HG03066 (cell line): Measurements from ENCODE around the gene YEATS2.

ENCODE experiments used
- ATAC-seq: cut with Tn5 transposase; IDR thresholded peaks from one replicate; pipeline ENCODE4 v1.9.1; 2021; ENCODE audit warnings: low read depth; ENCODE audit not compliant: unreplicated experiment

YEATS2 gene

GRCh38 chr3:183827809-183828537, 130.4 kb downstream of the YEATS2 start:
- ATAC-seq: no peak

- no peak for ATAC-seq
Observed at GRCh38 chr3:183828538-183828870, 130.9 kb downstream of the YEATS2 start.

- ATAC-seq: no peak
Observed at GRCh38 chr3:183829466-183829865, 131.9 kb downstream of the YEATS2 start.

GRCh38 chr3:183830187-183830586, 132.6 kb downstream of the YEATS2 start:
- no peak for ATAC-seq

DNA sequence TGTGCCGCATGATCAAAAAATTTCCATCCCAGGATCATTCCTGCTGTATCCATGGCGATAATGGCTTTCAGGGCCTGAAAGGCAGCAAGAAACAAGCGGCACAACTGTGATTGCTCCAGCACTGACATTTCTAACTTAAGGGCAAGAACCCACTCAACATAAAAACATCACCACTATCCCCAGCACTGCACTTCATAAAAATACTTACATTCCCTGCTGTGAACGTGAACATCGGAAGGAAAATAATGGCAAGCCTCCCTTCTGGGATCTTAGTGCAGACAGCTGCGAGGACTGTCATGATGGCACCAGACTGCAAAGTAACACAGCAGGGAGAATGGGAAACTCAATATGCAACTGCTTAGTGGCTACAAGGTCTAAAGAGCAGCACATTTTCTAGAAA, 135.9 kb downstream of the YEATS2 start:
- no peak for ATAC-seq

GRCh38 chr3:183837390-183837789, 139.8 kb downstream of the YEATS2 start:
- no peak for ATAC-seq

DNA sequence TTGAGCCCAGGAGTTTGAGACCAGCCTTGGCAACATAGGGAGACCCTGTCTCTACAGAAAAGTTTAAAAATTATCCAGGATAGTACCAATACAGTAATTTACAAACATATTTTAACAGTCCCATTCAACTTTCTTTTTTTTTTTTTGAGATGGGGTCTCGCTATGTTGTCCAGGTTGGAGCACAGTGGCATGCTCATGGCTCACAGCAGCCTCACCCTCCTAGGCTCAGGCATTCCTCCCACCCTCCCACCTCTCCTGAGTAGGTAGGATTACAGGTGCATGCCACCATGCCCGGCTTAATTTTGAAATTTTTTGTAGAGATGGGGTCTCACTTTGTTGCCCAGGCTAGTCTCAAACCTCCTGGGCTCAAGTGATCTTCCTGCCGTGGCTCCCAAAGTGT, 140.3 kb downstream of the YEATS2 start:
- no peak for ATAC-seq

GRCh38 chr3:183839751-183840150, 142.2 kb downstream of the YEATS2 start:
- ATAC-seq: no peak

- ATAC-seq: no peak
Observed at GRCh38 chr3:183844606-183845005, 147.0 kb downstream of the YEATS2 start.

GRCh38 chr3:183845090-183845489, 147.5 kb downstream of the YEATS2 start:
- no peak for ATAC-seq

DNA sequence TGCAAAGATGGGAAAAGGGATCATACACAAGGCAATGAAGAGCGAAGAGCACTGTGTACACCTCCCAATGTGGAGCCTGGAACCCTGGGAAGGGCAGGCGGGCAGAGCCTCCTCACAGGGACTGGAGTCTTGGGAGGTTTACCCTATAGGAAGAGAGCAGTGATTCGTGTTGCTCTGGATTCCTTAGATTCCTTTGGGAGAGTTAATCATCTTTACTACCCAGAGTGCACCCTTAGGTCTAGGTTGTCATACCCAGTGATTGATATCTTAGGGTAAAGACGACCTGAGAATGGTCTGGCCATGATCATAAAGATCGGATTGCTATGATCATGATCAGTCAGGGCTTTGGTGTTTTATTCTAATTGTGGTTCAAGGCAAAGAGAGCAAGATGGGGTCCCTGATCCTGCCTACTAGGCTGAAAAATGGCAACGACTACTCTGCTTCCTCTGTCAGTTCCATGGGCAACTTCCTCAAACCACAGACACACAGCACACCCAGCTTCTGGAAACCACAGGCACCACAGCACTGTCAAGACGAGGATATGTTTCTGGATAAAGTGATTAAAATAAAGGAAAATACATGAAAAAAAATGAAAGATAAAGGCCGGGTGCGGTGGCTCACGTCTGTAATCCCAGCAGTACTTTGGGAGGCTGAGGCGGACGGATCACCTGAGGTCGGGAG, 148.2 kb downstream of the YEATS2 start:
- ATAC-seq: no peak

DNA sequence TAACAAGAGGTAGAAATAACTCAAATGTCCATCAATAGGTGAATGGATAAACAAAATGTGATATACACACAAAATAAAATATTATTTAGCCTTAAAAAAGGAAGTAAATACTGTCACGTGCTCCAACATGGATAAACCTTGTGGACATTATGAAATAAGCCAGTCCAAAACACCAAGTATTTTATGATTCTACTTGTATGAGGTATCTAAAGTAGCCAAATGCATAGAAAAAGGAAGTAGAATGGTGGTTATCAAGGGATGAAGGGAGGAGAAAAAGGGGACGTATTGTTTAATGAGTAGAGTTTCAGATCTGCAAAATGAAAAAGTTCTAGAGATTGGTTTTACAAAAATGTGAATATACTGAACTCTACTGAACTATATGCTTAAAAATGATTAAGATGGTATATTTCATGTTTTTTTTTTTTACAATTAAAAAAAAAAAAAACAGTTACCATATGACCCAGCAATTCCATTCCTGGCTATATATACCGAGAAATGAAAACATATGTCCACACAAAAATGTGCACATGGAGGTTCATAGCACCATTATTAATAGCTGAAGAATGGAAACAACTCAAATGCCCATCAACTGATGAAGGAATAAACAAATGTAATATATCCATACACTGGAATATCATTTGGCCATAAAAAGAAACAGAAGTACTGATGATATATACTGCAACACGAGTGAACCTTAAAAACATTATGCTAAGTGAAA, 156.9 kb downstream of the YEATS2 start:
- no peak for ATAC-seq

- no peak for ATAC-seq
Observed at GRCh38 chr3:183857863-183858262, 160.3 kb downstream of the YEATS2 start.
